Activated B cell treated with CpG ODN at 0.5 μM for 24 hours (primary cell): ENCODE data around the gene MAP3K19. TPM values are rescaled to one million over a fixed set of nuclear protein-coding genes. Genes with fewer than 3 reads are reported as not detected.

Experiments
- ATAC-seq: fragments of 200-7000 bp; cut with Tn5 transposase; one replicate; pipeline ENCODE4 v1.10.0; 2021; ENCODE audit warnings: low read depth, mild to moderate bottlenecking, moderate library complexity
- CTCF ChIA-PET: fragments of 350-600 bp; sonication (Branson Sonifier 250); formaldehyde crosslinking; loops from one replicate; lab custom pipeline; 2021; ENCODE audit warnings: antibody characterized with exemption; lab: Charles Lee
- POLR2A ChIA-PET: fragments of 350-600 bp; sonication (Branson Sonifier 250); formaldehyde crosslinking; loops from one replicate; lab custom pipeline; 2021; ENCODE audit warnings: antibody characterized with exemption; lab: Charles Lee
- DNase-seq: peaks from one replicate; pipeline ENCODE4 v3.0.0; 2022
- H3K27ac Mint-ChIP-seq: one replicate; pipeline ENCODE4 v1.8.0; 2020; ENCODE audit warnings: mixed read lengths
- H3K27me3 Mint-ChIP-seq: one replicate; pipeline ENCODE4 v1.8.0; 2021; ENCODE audit warnings: mixed read lengths
- H3K36me3 Mint-ChIP-seq: one replicate; pipeline ENCODE4 v1.8.0; 2021; ENCODE audit warnings: low read depth, mixed read lengths
- H3K4me1 Mint-ChIP-seq: one replicate; pipeline ENCODE4 v1.8.0; 2021; ENCODE audit warnings: mixed read lengths
- H3K4me3 Mint-ChIP-seq: one replicate; pipeline ENCODE4 v1.8.0; 2020; ENCODE audit warnings: mild to moderate bottlenecking, mixed read lengths
- H3K9me3 Mint-ChIP-seq: one replicate; pipeline ENCODE4 v1.8.0; 2020; ENCODE audit warnings: mixed read lengths
- CTCF ChIP-seq: fragments of 200-600 bp; IDR thresholded peaks from one replicate; pipeline ENCODE4 v1.8.0; 2022; ENCODE audit warnings: antibody characterized with exemption, mild to moderate bottlenecking
- intact Hi-C: fragments of 100-400 bp; cut with micrococcal nuclease; formaldehyde crosslinking; loops from one replicate; pipeline ENCODE4 v1.15.1; 2024
- total RNA-seq: library from RNA; stranded (reverse); gene quantifications from 2 replicates; pipeline ENCODE4 v1.2.3, GENCODE V29; 2022

MAP3K19 gene
- total RNA-seq, 1 donor from 2014 or later = not detected

GRCh38 chr2:135005753-135006152 lies 41.5 kb downstream of the MAP3K19 start:
- Mint-ChIP-seq H3K4me1 (peaks cover 4% of the 10 kb centered on the region), H3K27ac (no peak overlapping the region), H3K36me3 (no peaks in the 10 kb centered on the region), H3K27me3 (peaks cover 24% of the 10 kb centered on the region), H3K4me3 (no peak overlapping the region), H3K9me3 (no peaks in the 10 kb centered on the region)
- CTCF ChIA-PET = interaction anchor here (0.9 to 7.4 kb wide), 2 partner anchors 11 to 704 kb away, joined by 3 to 118 read pairs; no protein-coding TSS in a partner anchor
- no peak for DNase-seq
- POLR2A ChIA-PET = no interaction called here
- no peak for TF ChIP-seq CTCF
- ATAC-seq = no peak
- intact Hi-C loops = loop anchor here (2.0 kb wide), 1 partner anchor 467 kb away; no protein-coding TSS in a partner anchor

GRCh38 chr2:135004005-135004746 lies 43.1 kb downstream of the MAP3K19 start:
- H3K27ac Mint-ChIP-seq = no peak overlapping the region
- no peaks in the 10 kb centered on the region for H3K9me3 Mint-ChIP-seq
- ATAC-seq (peak; percentile 68), DNase-seq (peak; percentile 57)
- POLR2A ChIA-PET = no interaction called here
- TF ChIP-seq CTCF = peak; percentile 33
- CTCF ChIA-PET = interaction anchor here (1.2 to 7.4 kb wide), 12 partner anchors 9 to 795 kb away, joined by 3 to 118 read pairs (median 4); no protein-coding TSS in a partner anchor
- H3K27me3 Mint-ChIP-seq = peaks cover 20% of the 10 kb centered on the region
- H3K36me3 Mint-ChIP-seq = no peaks in the 10 kb centered on the region
- peaks cover 4% of the 10 kb centered on the region for H3K4me1 Mint-ChIP-seq
- no peak overlapping the region for H3K4me3 Mint-ChIP-seq
- intact Hi-C loops = loop anchor here (1.0 to 2.0 kb wide), 4 partner anchors 469 to 793 kb away; no protein-coding TSS in a partner anchor

DNA sequence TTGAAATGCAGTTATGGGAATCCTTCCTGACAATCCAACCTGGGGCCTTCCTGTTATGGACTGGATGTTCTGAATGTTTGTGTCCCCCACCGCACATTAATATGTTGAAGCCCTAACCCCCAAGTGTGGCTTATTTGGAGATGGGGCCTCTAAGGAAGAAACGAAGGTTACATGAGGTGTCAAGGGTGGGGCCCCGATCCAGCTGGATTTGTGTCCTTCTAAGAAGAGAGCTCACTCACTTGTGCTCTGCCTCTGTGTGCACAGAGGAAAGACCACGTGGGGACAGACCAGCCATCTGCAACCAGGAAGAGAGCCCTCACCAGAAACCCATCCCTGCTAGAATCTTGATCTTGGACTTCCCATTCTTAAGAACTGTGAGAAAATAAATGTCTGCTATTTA lies 44.4 kb downstream of the MAP3K19 start:
- POLR2A ChIA-PET = interaction anchor here (0.5 kb wide), 1 partner anchor 501 kb away, joined by 4 read pairs; no protein-coding TSS in a partner anchor

DNA sequence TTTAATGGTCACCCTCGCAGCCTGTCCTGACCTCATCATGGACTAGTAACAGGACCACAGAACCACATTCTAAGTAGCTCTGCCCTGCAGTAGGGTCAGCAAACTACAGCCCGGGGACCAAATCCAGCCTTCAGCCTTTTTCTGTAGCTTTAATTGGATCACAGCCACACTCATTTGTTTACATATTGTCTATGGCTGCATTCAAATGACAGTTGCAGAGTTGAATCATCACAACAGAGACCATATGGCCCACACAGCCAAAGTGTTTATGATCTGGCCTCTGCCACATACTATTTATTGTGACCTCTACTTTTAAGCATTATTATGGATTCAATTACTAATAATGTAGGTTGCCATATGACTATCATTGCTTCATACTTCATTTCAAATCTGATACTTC lies 47.7 kb downstream of the MAP3K19 start:
- H3K27ac Mint-ChIP-seq = no peak overlapping the region
- ChIA-PET CTCF (no interaction called here), POLR2A (no interaction called here)
- no peak for DNase-seq
- H3K9me3 Mint-ChIP-seq = no peaks in the 10 kb centered on the region
- H3K27me3 Mint-ChIP-seq = peaks cover 4% of the 10 kb centered on the region
- peaks cover 4% of the 10 kb centered on the region for H3K4me1 Mint-ChIP-seq
- no peaks in the 10 kb centered on the region for H3K36me3 Mint-ChIP-seq
- no peak for TF ChIP-seq CTCF
- ATAC-seq = no peak
- no peak overlapping the region for H3K4me3 Mint-ChIP-seq
- intact Hi-C loops = no loop called here

More for the DNA sequence above, 44.4 kb downstream of the MAP3K19 start:
- no peak for TF ChIP-seq CTCF
- Mint-ChIP-seq H3K27ac (no peak overlapping the region), H3K4me3 (no peak overlapping the region), H3K36me3 (no peaks in the 10 kb centered on the region), H3K4me1 (peaks cover 4% of the 10 kb centered on the region), H3K9me3 (no peaks in the 10 kb centered on the region), H3K27me3 (peaks cover 20% of the 10 kb centered on the region)
- intact Hi-C loops = no loop called here
- DNase-seq (no peak), ATAC-seq (no peak)
- CTCF ChIA-PET = interaction anchor here (1.8 to 7.4 kb wide), 3 partner anchors 14 to 795 kb away, joined by 6 to 118 read pairs (median 9); no protein-coding TSS in a partner anchor

GRCh38 chr2:134988994-134989605 lies 58.1 kb downstream of the MAP3K19 start:
- H3K27me3 Mint-ChIP-seq = peaks cover 7% of the 10 kb centered on the region
- H3K4me3 Mint-ChIP-seq = no peak overlapping the region
- H3K4me1 Mint-ChIP-seq = peaks cover 4% of the 10 kb centered on the region
- ATAC-seq (no peak), DNase-seq (no peak)
- no peak overlapping the region for H3K27ac Mint-ChIP-seq
- ChIA-PET POLR2A (interaction anchor here (0.6 kb wide), 1 partner anchor 63 kb away, joined by 3 read pairs; the partner anchor contains the start of gene RAB3GAP1), CTCF (interaction anchor here (0.9 to 3.0 kb wide), 6 partner anchors 13 to 809 kb away, joined by 3 to 43 read pairs (median 8); no protein-coding TSS in a partner anchor)
- H3K9me3 Mint-ChIP-seq = no peaks in the 10 kb centered on the region
- TF ChIP-seq CTCF = no peak
- intact Hi-C loops = loop anchor here (1.0 kb wide), 2 partner anchors 721 to 808 kb away; no protein-coding TSS in a partner anchor
- H3K36me3 Mint-ChIP-seq = no peaks in the 10 kb centered on the region
